Effector CD4-positive, alpha-beta T cell (primary cell): ENCODE results near the gene MUC15.

Experiments
- DNase-seq: peaks from one replicate; pipeline ENCODE4 v3.0.0-alpha.2; 2020

The MUC15 gene

DNA sequence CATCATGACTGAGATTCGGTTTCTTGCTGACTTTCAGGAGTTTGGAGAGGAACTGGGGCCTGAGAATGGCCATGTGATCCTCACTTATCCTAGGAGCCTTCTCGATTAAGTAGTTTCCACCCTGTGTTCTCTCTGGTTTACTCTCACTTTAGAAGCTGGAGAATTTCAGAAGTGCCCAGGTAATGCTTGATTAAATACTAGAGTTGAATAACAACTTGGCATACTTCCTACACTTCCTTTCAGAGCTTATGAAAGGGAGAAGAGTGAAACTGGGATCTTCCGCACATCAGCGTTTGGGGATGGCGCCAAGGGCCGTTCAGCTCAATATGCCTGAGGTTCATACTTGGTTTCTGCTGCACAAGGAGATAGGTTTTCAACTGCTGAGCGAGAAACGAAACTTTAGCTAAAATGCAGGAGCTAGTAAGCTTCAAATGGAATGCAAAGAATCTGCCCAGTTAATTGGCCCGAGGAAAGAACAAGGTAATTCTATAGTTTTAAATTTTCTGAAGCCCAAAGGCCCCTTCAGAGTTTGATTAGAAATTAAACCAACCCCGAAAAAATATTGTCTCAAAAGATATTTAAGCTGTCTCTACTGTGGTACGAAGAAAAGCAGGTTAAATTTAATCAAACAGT, 823 bp upstream of the MUC15 start:
- no peak for DNase-seq

GRCh38 chr11:26569646-26570045, 2.4 kb downstream of the MUC15 start:
- no peak for DNase-seq

GRCh38 chr11:26558190-26558589, 13.9 kb downstream of the MUC15 start:
- DNase-seq: no peak

DNA sequence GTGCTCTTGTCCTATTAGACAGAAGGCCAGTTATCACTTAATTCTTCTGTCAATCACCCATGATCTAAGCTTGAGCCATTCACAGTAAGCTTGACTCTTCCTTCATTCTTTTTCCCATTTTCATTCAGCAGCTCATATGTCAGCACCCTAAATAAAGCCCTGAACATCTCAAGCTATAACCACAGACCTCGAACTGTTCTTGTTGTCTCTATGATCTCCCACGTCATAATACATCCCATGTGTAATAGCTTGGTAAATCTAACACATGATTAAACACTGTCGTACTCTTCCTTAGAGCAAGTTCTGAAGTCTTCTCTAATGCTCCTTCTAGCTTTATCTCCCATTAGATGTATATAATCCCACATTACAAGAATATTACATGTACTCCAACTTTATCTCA, 14.4 kb downstream of the MUC15 start:
- DNase-seq: no peak

GRCh38 chr11:26556582-26556981, 15.5 kb downstream of the MUC15 start:
- DNase-seq: no peak

- DNase-seq: no peak
Measured at GRCh38 chr11:26554455-26554854, 17.6 kb downstream of the MUC15 start.

- no peak for DNase-seq
Measured at GRCh38 chr11:26553182-26553581, 18.9 kb downstream of the MUC15 start.

DNA sequence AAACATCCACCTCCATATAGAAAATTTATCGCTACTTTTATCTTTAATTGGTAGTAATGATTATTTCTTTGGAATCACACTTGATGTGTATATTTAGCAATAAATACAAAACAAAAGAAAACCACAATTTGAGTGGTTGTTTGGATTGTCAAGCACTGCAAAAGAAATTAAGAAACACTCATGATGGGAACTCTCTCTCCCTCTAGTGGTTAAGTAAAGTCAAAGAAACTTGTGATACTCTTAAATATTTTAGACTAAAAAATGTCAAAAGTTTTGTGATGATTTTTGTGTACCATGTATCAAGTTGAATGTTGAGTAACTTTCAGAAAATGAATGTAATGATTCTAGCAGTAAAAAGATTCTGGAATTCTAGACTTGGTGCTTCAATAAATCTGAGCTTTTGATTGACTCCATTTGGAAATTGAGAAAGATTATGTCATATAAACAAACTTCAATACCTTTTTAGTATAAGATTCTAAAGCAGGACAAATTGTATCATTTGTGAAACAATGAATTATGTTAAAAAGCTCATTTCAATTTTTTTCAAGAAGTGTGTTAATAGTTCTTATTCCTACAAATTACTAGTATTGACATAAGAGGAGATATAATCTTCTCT, 20.8 kb downstream of the MUC15 start:
- DNase-seq: no peak

DNA sequence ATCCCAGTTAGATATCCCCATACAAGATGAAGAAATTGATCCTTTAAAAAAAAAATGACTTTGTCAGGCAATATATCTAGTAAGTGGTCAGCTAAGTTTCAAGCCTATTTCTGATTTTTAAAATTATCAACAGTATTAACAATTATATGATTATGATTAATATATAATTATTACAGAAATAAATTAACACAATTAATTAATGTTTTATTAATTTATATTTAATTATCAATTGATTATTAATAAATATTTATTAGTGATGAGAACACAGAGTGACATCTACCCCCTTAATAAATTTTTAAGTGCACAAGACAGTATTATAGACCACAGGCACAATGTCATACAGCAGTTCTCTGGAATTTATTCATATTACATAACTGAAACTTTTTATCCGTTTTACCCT, 22.0 kb downstream of the MUC15 start:
- DNase-seq: no peak

- DNase-seq: no peak
Measured at GRCh38 chr11:26549176-26549575, 22.9 kb downstream of the MUC15 start.

- no peak for DNase-seq
Measured at GRCh38 chr11:26541870-26542269, 30.2 kb downstream of the MUC15 start.

DNA sequence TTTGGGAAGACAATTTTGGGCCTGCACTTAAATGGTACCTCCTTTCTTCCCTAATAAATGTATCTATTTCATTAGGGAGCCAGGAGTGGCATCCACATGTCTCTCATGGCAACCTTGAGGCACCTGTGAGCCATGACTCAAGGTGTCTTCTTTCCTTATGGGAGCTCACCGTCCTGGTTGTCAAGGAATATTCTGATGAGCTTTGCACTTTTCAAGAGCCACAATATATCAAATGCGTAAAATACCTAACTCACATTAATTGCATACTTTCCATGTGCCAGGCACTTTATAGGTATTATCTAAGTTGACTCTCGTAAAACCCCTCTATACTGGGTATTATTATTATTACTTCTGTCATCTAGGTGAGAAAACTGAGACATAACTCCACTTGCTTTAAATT, 32.5 kb downstream of the MUC15 start:
- no peak for DNase-seq

GRCh38 chr11:26537341-26537740, 34.7 kb downstream of the MUC15 start:
- DNase-seq: no peak

DNA sequence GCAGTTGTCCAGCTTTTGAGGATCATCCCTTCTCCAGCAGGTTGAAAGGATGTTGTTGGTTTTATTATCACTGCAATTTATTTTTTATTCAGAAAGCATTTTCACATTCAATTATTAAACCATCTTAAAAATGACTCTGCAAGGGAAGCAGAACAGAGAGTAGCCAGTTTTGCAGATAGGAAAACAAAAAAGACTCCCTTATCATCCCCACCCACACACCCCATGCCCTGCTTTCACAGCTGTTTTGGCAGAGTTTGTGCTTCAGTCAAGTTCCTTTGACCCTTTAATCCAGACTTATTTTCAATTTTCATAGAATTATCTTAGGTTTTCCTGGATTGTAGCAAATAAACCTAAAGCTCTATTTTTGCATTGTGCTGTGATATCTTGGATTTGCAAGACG, 44.4 kb downstream of the MUC15 start:
- DNase-seq: no peak

- no peak for DNase-seq
Measured at GRCh38 chr11:26522912-26523610, 49.0 kb downstream of the MUC15 start.

DNA sequence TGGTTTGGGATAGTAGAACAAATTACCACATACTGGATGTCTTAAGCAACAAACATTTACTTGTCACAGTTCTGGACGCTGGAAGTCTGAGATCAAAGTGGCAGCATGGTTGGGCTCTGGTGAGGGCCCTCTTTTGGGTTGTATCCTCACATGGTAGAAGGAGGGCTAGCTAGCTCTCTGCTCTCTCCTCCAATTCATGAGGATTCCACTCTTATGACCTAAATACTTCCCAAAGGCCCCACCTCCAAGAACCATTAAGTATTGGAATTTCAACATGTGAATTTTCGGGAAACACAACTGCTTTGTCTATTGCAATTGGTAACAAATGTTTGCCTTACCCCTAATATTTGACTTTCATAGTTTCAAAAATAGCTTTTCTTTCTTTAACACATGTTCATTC, 52.6 kb downstream of the MUC15 start:
- no peak for DNase-seq

DNA sequence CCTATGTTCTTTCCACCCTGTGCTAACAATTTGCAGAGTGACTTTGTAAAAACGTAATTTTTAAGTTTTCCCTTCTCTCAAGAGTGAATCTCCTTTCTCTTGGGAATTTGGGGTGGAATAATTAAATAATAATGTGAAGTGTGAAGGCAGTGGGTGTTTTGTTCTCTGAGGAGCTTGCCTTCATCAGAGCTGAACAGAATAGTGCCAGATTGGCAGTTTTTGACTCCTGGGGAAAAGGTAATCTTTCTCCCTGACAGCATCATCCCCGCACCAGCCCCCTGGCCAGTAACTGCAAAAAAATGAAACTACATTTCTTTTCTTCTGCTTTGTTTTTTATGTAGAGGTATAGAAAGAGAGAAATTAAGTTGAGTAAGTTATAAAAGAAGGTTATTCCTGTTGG, 59.9 kb downstream of the MUC15 start:
- DNase-seq: no peak

DNA sequence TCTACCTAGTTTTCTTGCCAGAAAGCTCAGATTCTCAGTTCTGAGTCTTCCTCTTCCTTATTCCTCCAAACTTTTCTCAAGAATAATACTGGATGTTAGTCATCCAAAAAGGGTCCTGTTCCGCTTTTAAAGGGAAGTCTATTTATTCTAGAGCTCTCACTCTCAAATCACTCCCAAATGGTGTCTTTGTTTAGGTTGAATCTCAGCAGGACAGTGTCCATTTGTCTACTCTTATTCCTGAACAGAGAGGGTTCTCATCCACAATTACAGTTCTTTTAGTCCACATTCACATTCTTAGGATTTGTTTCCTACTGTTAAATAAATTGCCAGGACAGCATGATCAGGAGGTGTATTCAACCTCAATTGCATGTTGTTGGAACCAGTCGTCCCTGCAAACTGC, 61.3 kb downstream of the MUC15 start:
- DNase-seq: no peak

GRCh38 chr11:26510164-26510563, 61.9 kb downstream of the MUC15 start:
- DNase-seq: no peak
